Measurements from ENCODE around the gene VEGFD. TPM values are rescaled to one million over a fixed set of nuclear protein-coding genes. Genes with fewer than 3 reads are reported as not detected.

The VEGFD gene
- total RNA-seq, 1 donor from 2014 or later, result 44.0 TPM

DNA sequence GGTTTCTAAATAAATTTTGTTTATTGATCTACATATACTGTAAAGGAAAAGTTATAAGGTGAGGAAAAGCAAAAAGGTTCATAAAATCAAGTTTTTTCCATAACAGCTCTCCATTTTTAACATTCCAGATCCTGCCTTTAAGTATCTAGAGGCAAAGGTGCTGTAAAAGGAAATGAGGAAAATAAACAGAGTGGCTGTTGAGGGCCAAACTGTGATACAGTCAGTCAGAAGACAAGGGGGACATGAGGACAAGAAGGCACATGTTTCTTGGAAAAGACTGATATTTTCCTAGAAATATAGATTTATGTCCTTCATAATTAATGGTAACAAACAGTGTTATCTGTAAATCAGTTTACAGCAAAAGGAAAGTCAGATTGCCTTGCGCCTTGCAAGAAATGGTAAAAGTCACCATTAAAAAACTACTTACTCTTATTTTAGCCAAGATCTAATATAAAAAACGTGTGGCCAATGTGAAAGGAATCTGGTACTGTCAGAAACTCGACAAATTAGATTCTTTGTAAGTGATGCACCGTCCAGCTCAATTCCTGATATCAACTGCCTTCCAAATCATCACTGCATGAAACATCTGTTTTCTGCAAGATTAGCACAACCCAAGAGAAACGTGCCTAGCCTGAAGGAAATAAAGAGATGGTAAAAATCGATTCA lies 34.0 kb upstream of the VEGFD start:
- H3K36me3 ChIP-seq, result no peaks in the 10 kb centered on the region
- no peaks in the 10 kb centered on the region for H3K4me1 ChIP-seq
- intact Hi-C loops (cut with DNase I), result no loop called here
- ATAC-seq (no peak), DNase-seq (no peak)
- no peak overlapping the region for H3K27ac ChIP-seq
- H3K27me3 ChIP-seq (ENCODE audit: low read depth), result no peaks in the 10 kb centered on the region
- H3K9me3 ChIP-seq, result no peaks in the 10 kb centered on the region
- TF ChIP-seq CTCF (IDR thresholded peaks at IDR 0.05), result no peak
- no peak overlapping the region for H3K4me3 ChIP-seq

DNA sequence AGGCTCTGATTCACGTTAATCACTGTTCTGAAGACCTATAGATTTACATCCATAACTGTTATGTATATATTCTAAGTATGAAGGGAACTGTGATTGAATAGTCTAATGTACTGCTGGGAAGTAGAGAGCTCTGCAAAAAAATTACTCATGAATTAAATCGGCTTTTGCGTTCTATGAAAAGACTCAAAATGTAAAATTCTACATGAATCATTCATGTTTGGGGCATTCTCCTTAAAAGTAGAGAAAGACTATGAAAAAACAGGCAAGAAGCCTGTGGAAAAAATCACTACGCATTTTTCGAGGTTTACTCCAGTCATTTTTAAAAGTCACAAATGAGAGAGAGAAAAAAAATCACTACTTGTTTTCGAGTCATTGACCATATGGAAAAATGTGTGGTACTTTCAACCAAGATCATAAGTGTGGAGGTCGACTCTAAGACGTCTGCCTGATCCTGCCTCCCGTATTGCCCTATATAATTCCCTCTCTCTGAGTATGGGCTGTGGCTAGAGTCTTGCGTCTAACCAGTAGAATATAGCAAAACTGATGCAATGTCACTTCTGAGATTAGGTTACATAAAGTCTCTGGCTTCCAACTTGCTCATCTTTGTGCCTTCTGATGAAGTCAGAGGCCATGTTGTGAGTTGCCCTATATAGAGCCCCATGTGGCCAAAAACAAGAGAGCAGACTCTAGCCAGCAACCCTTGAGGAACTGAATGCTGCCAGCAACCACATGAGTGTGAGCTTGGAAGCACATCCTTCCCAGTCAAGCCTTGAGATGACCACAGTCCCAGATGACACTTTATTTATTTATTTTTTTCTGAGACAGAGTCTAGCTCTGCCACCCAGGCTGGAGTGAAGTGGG lies 32.1 kb upstream of the VEGFD start:
- Histone ChIP-seq H3K4me1 (no peaks in the 10 kb centered on the region), H3K27me3 (ENCODE audit: low read depth) (no peaks in the 10 kb centered on the region), H3K4me3 (no peak overlapping the region), H3K27ac (no peak overlapping the region), H3K36me3 (no peaks in the 10 kb centered on the region), H3K9me3 (no peaks in the 10 kb centered on the region)
- no peak for ATAC-seq
- no peak for DNase-seq
- TF ChIP-seq CTCF (IDR thresholded peaks at IDR 0.05), result no peak
- intact Hi-C loops (cut with DNase I), result no loop called here

GRCh38 chrX:15413101-15413500 lies 28.9 kb upstream of the VEGFD start:
- H3K36me3 ChIP-seq, result no peaks in the 10 kb centered on the region
- H3K9me3 ChIP-seq, result no peaks in the 10 kb centered on the region
- intact Hi-C loops (cut with DNase I), result no loop called here
- no peaks in the 10 kb centered on the region for H3K27me3 ChIP-seq (ENCODE audit: low read depth)
- ATAC-seq (no peak), DNase-seq (no peak)
- H3K27ac ChIP-seq, result no peak overlapping the region
- H3K4me3 ChIP-seq, result no peak overlapping the region
- no peaks in the 10 kb centered on the region for H3K4me1 ChIP-seq
- no peak for TF ChIP-seq CTCF (IDR thresholded peaks at IDR 0.05)

DNA sequence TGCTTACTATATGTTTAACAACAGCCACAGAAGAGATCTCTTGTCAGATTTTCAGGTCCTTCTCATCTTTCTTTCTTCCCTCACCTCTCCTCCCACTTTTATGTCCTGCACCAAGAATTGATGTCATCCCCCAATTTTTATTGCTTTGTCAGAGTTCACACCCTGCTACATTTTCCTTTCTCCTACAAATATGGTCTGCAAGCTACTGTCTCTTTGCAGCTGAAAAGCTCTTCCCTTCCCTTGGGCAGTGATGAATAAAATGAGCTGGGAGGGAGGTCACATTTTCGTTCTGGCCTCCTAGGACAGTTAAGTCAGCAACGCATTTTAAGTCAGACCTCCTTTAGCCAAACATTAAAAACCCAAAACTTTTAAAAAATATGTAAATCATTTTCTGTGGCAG lies 26.7 kb upstream of the VEGFD start:
- no peaks in the 10 kb centered on the region for H3K4me1 ChIP-seq
- intact Hi-C loops (cut with DNase I), result no loop called here
- DNase-seq, result no peak
- TF ChIP-seq CTCF (IDR thresholded peaks at IDR 0.05), result no peak
- no peak for ATAC-seq
- no peaks in the 10 kb centered on the region for H3K9me3 ChIP-seq
- no peak overlapping the region for H3K4me3 ChIP-seq
- no peak overlapping the region for H3K27ac ChIP-seq
- H3K27me3 ChIP-seq (ENCODE audit: low read depth), result no peaks in the 10 kb centered on the region
- no peaks in the 10 kb centered on the region for H3K36me3 ChIP-seq

GRCh38 chrX:15410430-15410829 lies 26.2 kb upstream of the VEGFD start:
- Histone ChIP-seq H3K4me3 (no peak overlapping the region), H3K27ac (no peak overlapping the region), H3K36me3 (no peaks in the 10 kb centered on the region), H3K4me1 (no peaks in the 10 kb centered on the region), H3K27me3 (ENCODE audit: low read depth) (no peaks in the 10 kb centered on the region), H3K9me3 (no peaks in the 10 kb centered on the region)
- DNase-seq (no peak), ATAC-seq (no peak)
- no peak for TF ChIP-seq CTCF (IDR thresholded peaks at IDR 0.05)
- intact Hi-C loops (cut with DNase I), result no loop called here
